HepG2 (cell line): ENCODE measurements around the gene ZC3H7B. TPM values are rescaled to one million over a fixed set of nuclear protein-coding genes. Genes with fewer than 3 reads are reported as not detected.

Source experiments
- ARNTL ChIP-seq: sonication (generic); formaldehyde crosslinking; IDR thresholded peaks from 2 replicates; pipeline ENCODE4 v1.4.0; 2020; ENCODE audit warnings: mild to moderate bottlenecking, missing genetic modification reagents
- BRD4 ChIP-seq: sonication (generic); formaldehyde crosslinking; IDR thresholded peaks from 2 replicates; pipeline ENCODE4 v1.4.0; 2020; ENCODE audit warnings: missing genetic modification reagents
- FOXA1 ChIP-seq, 2 experiments: fragments of 450-650 bp in 1 of 2; sonication (generic) in 1 of 2; formaldehyde crosslinking in 1 of 2; IDR thresholded peaks; 2 replicates each; pipeline versions ENCODE4 v1.4.0 to v1.6.1; 2016 to 2020; ENCODE audit warnings: missing genetic modification reagents in 1 of 2
- HNRNPK ChIP-seq: fragments of 200-400 bp; formaldehyde crosslinking; IDR thresholded peaks from 2 replicates; pipeline ENCODE4 v1.6.1; 2018; ENCODE audit warnings: low read length, low read depth, moderate library complexity, mild to moderate bottlenecking; ENCODE audit not compliant: poor library complexity, severe bottlenecking
- KDM6A ChIP-seq: IDR thresholded peaks from 2 replicates; pipeline ENCODE4 v1.6.1; 2016; ENCODE audit warnings: low read depth
- MNT ChIP-seq: fragments of 450-650 bp; IDR thresholded peaks from 2 replicates; pipeline ENCODE4 v1.6.1; 2016
- RBAK ChIP-seq: sonication (generic); formaldehyde crosslinking; IDR thresholded peaks from 2 replicates; pipeline ENCODE4 v1.5.1; 2020; ENCODE audit warnings: mild to moderate bottlenecking, missing genetic modification reagents
- RBFOX2 ChIP-seq: fragments of 200-400 bp; formaldehyde crosslinking; IDR thresholded peaks from 2 replicates; pipeline ENCODE4 v1.6.1; 2017; ENCODE audit warnings: low read depth, mild to moderate bottlenecking, low read length
- SYNCRIP ChIP-seq: fragments of 200-400 bp; formaldehyde crosslinking; IDR thresholded peaks from 2 replicates; pipeline ENCODE4 v1.6.1; 2018; ENCODE audit warnings: mild to moderate bottlenecking, low read depth, low read length; ENCODE audit not compliant: insufficient read depth
- TOPORS ChIP-seq: sonication (generic); formaldehyde crosslinking; IDR thresholded peaks from 2 replicates; pipeline ENCODE4 v1.8.0; 2023; ENCODE audit warnings: mild to moderate bottlenecking, missing genetic modification reagents
- ZBTB39 ChIP-seq: sonication (generic); formaldehyde crosslinking; IDR thresholded peaks from 2 replicates; pipeline ENCODE4 v1.5.0; 2020; ENCODE audit warnings: missing genetic modification reagents
- ZBTB43 ChIP-seq: sonication (generic); formaldehyde crosslinking; conservative IDR thresholded peaks from 2 replicates; pipeline ENCODE4 v1.4.0; 2020; ENCODE audit warnings: missing genetic modification reagents
- ZNF780A ChIP-seq: sonication (generic); formaldehyde crosslinking; IDR thresholded peaks from 2 replicates; pipeline ENCODE4 v1.8.0; 2022; ENCODE audit warnings: mild to moderate bottlenecking, missing genetic modification reagents, moderate library complexity
- ZNF782 ChIP-seq: sonication (generic); formaldehyde crosslinking; IDR thresholded peaks from 2 replicates; pipeline ENCODE4 v1.4.0; 2020; ENCODE audit warnings: missing genetic modification reagents, mild to moderate bottlenecking, borderline replicate concordance
- polyA plus RNA-seq, 8 experiments: library from polyadenylated mRNA; depleted of rRNA in 3 of 8; stranded (reverse) in 7 of 8; unstranded in 1 of 8; fragments of >200 nt; fragmentation: Illumina TruSeq in 4 of 8; extraction: Trizol in 4 of 8; gene quantifications; 2 replicates each; pipeline versions ENCODE4 v1.2.1 to v1.2.3, GENCODE V29; 2011 to 2016; ENCODE audit warnings: low read depth in 4 of 8, missing spikeins in 1 of 8, mixed read lengths in 1 of 8; ENCODE audit not compliant: insufficient read depth in 1 of 8
- total RNA-seq, 5 experiments: library from RNA; depleted of rRNA; stranded (reverse); fragments of >200 nt; fragmentation: Illumina TruSeq; extraction: Trizol; gene quantifications; 2 replicates each; pipeline ENCODE4 v1.2.3, GENCODE V29; 2016; ENCODE audit warnings: low read depth in 1 of 5
- TF ChIP-seq, protein P1 (sequence below): sonication (generic); formaldehyde crosslinking; conservative IDR thresholded peaks from 2 replicates; pipeline ENCODE4 v1.4.0; 2020; ENCODE audit warnings: missing genetic modification reagents
- TF ChIP-seq, protein P2 (sequence below): sonication (generic); formaldehyde crosslinking; IDR thresholded peaks from 2 replicates; pipeline ENCODE4 v1.9.0; 2021; ENCODE audit warnings: missing genetic modification reagents, borderline replicate concordance
- TF ChIP-seq, protein P3 (sequence below): sonication (generic); formaldehyde crosslinking; IDR thresholded peaks from 2 replicates; pipeline ENCODE4 v1.4.0; 2020; ENCODE audit warnings: missing genetic modification reagents

Gene ZC3H7B
- total and polyA plus RNA-seq, 2 of the 13 experiments (the other 11 are each of a cell fraction or from before 2014, with no cell fraction given) = 26.4 to 37.2 TPM

DNA sequence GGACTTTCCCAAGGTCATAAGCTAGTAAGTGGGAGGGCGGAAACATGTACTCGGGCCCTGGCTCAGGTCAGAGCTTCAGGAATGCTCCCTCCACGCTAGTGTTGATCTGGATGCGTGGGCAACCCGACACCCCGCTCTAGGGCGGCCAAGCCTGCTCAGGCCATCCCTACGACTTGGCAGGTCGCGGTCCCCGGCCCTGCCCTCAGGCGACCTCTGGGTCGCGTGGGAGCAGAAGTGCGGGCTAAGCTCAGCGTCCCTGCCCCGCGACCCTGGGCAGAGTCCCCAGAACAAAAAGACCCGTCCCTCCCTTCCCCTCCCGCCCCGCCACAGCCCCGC lies 79.6 kb downstream of the ZC3H7B start (continued):
- TF ChIP-seq BRD4 (CRISPR knock-in tag) (no peak), SYNCRIP (no peak), RBAK (CRISPR knock-in tag) (no peak), ZNF782 (CRISPR knock-in tag) (no peak), FOXA1 (IDR thresholded peaks at IDR 0.05) (no peak), FOXA1 (CRISPR knock-in tag; IDR thresholded peaks at IDR 0.05) (no peak), ZBTB43 (CRISPR knock-in tag) (no peak), ARNTL (CRISPR knock-in tag) (no peak), ZBTB39 (no peak), ZNF780A (CRISPR knock-in tag) (no peak), KDM6A (no peak), RBFOX2 (peak; percentile 83), TOPORS (CRISPR knock-in tag) (no peak), HNRNPK (no peak), MNT (no peak)
- TF ChIP-seq, protein P1, sequence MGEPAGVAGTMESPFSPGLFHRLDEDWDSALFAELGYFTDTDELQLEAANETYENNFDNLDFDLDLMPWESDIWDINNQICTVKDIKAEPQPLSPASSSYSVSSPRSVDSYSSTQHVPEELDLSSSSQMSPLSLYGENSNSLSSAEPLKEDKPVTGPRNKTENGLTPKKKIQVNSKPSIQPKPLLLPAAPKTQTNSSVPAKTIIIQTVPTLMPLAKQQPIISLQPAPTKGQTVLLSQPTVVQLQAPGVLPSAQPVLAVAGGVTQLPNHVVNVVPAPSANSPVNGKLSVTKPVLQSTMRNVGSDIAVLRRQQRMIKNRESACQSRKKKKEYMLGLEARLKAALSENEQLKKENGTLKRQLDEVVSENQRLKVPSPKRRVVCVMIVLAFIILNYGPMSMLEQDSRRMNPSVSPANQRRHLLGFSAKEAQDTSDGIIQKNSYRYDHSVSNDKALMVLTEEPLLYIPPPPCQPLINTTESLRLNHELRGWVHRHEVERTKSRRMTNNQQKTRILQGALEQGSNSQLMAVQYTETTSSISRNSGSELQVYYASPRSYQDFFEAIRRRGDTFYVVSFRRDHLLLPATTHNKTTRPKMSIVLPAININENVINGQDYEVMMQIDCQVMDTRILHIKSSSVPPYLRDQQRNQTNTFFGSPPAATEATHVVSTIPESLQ (CRISPR knock-in tag) = no peak
- TF ChIP-seq, protein P2, sequence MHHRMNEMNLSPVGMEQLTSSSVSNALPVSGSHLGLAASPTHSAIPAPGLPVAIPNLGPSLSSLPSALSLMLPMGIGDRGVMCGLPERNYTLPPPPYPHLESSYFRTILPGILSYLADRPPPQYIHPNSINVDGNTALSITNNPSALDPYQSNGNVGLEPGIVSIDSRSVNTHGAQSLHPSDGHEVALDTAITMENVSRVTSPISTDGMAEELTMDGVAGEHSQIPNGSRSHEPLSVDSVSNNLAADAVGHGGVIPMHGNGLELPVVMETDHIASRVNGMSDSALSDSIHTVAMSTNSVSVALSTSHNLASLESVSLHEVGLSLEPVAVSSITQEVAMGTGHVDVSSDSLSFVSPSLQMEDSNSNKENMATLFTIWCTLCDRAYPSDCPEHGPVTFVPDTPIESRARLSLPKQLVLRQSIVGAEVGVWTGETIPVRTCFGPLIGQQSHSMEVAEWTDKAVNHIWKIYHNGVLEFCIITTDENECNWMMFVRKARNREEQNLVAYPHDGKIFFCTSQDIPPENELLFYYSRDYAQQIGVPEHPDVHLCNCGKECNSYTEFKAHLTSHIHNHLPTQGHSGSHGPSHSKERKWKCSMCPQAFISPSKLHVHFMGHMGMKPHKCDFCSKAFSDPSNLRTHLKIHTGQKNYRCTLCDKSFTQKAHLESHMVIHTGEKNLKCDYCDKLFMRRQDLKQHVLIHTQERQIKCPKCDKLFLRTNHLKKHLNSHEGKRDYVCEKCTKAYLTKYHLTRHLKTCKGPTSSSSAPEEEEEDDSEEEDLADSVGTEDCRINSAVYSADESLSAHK (CRISPR knock-in tag) = no peak
- TF ChIP-seq, protein P3, sequence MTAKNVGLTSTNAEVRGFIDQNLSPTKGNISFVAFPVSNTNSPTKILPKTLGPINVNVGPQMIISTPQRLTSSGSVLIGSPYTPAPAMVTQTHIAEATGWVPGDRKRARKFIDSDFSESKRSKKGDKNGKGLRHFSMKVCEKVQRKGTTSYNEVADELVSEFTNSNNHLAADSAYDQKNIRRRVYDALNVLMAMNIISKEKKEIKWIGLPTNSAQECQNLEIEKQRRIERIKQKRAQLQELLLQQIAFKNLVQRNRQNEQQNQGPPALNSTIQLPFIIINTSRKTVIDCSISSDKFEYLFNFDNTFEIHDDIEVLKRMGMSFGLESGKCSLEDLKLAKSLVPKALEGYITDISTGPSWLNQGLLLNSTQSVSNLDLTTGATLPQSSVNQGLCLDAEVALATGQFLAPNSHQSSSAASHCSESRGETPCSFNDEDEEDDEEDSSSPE = no peak
